Fibroblast of mammary gland (primary cell): ENCODE data around the gene RARB.

ENCODE experiments used
- DNase-seq: peaks from one replicate; pipeline ENCODE4 v3.0.0-alpha.2; 2010; ENCODE audit warnings: low read depth
- H3K4me3 ChIP-seq: 2 replicates; pipeline ENCODE4 v1.5.1; 2011; ENCODE audit warnings: low read depth, mild to moderate bottlenecking, low read length, moderate library complexity; ENCODE audit not compliant: control insufficient read depth
- CTCF ChIP-seq: conservative IDR thresholded peaks from 2 replicates; pipeline ENCODE4 v1.5.1; 2011; ENCODE audit warnings: low read depth, low read length, inconsistent platforms; ENCODE audit not compliant: control insufficient read depth, insufficient read depth

RARB gene

GRCh38 chr3:25611193-25611592 is 183.1 kb downstream of the RARB start:
- no peak overlapping the region for H3K4me3 ChIP-seq
- DNase-seq, result no peak
- no peak for TF ChIP-seq CTCF

- no peak overlapping the region for H3K4me3 ChIP-seq
- TF ChIP-seq CTCF, result no peak
- no peak for DNase-seq
Measured at GRCh38 chr3:25618028-25618427, 190.0 kb downstream of the RARB start.

- no peak for TF ChIP-seq CTCF
- H3K4me3 ChIP-seq, result no peak overlapping the region
Measured at GRCh38 chr3:25619382-25619781, 191.3 kb downstream of the RARB start.

GRCh38 chr3:25620493-25620892 is 192.4 kb downstream of the RARB start:
- no peak for DNase-seq
- H3K4me3 ChIP-seq, result no peak overlapping the region
- TF ChIP-seq CTCF, result no peak

More at GRCh38 chr3:25619382-25619781, 191.3 kb downstream of the RARB start:
- DNase-seq, result no peak

GRCh38 chr3:25621087-25621486 is 193.0 kb downstream of the RARB start:
- no peak for DNase-seq
- no peak overlapping the region for H3K4me3 ChIP-seq
- no peak for TF ChIP-seq CTCF

- no peak for DNase-seq
- no peak for TF ChIP-seq CTCF
- no peak overlapping the region for H3K4me3 ChIP-seq
Measured at GRCh38 chr3:25631989-25632388, 203.9 kb downstream of the RARB start.

GRCh38 chr3:25633919-25634318 is 205.9 kb downstream of the RARB start:
- no peak for DNase-seq
- TF ChIP-seq CTCF, result no peak
- no peak overlapping the region for H3K4me3 ChIP-seq
